Tibial artery (tissue), 4 donors: Measurements from ENCODE around the gene CNTROB.

Source experiments
- DNase-seq, 2 donors: peaks; one replicate each; pipeline ENCODE4 v3.0.0-alpha.2; 2019
- H3K27ac ChIP-seq, 2 donors: fragments of 200-600 bp; sonication (generic) in 1 of 2; 1 replicate in 1 of 2; 2 replicates in 1 of 2; pipeline ENCODE4 v1.5.1; 2018 to 2019; ENCODE audit warnings: mild to moderate bottlenecking in 1 of 2
- H3K27me3 ChIP-seq, 2 donors: fragments of 200-600 bp; sonication (generic) in 1 of 2; one replicate each; pipeline versions ENCODE4 v1.5.1 to v1.6.0; 2016 to 2019
- H3K36me3 ChIP-seq, 3 donors: fragments of 200-600 bp; sonication (generic) in 2 of 3; one replicate each; pipeline ENCODE4 v1.5.1; 2016 to 2019; ENCODE audit warnings: mild to moderate bottlenecking in 2 of 3
- H3K4me1 ChIP-seq, 4 donors: fragments of 200-600 bp; sonication (generic) in 2 of 4; 1 replicate in 3 of 4; 2 replicates in 1 of 4; pipeline ENCODE4 v1.5.1; 2016 to 2019
- H3K4me3 ChIP-seq, 2 donors: fragments of 200-600 bp; sonication (generic) in 1 of 2; 1 replicate in 1 of 2; 2 replicates in 1 of 2; pipeline ENCODE4 v1.5.1; 2018 to 2019; ENCODE audit warnings: mild to moderate bottlenecking in 2 of 2
- H3K9me3 ChIP-seq, 3 donors: fragments of 200-600 bp; sonication (generic) in 1 of 3; one replicate each; pipeline ENCODE4 v1.5.1; 2016 to 2019
- CTCF ChIP-seq, 2 experiments: fragments of 200-600 bp in 1 of 2; fragments of 450-650 bp in 1 of 2; IDR thresholded peaks; one replicate each; pipeline ENCODE4 v1.5.1; 2017 to 2019; ENCODE audit warnings: antibody characterized with exemption in 2 of 2, mild to moderate bottlenecking in 1 of 2, moderate library complexity in 1 of 2
- intact Hi-C: fragments of 100-400 bp; cut with DNase I; formaldehyde crosslinking; loops from one replicate; pipeline ENCODE4 v1.15.0; 2023; ENCODE audit warnings: low total_unique reads

Gene CNTROB

GRCh38 chr17:7916385-7916682, 15.7 kb upstream of the CNTROB start:
- Histone ChIP-seq H3K4me3 (peak overlapping the region; percentile 58 to 59), H3K9me3 (no peaks in the 10 kb centered on the region), H3K36me3 (peaks cover 0 to 11% (median 0%) of the 10 kb centered on the region in 3 donors), H3K27me3 (no peaks in the 10 kb centered on the region), H3K27ac (peak overlapping the region; percentile 85 to 93), H3K4me1 (peaks cover 0 to 22% (median 14%) of the 10 kb centered on the region in 4 donors)
- no peak for TF ChIP-seq CTCF (IDR thresholded peaks at IDR 0.05)
- no peak for DNase-seq
- intact Hi-C loops, result no loop called here

GRCh38 chr17:7916808-7917207, 15.2 kb upstream of the CNTROB start:
- H3K36me3 ChIP-seq, result peaks cover 0 to 6% (median 0%) of the 10 kb centered on the region in 3 donors
- no peak for TF ChIP-seq CTCF (IDR thresholded peaks at IDR 0.05)
- peak overlapping the region; percentile 85 to 93 for H3K27ac ChIP-seq
- peaks cover 0 to 22% (median 14%) of the 10 kb centered on the region in 4 donors for H3K4me1 ChIP-seq
- H3K27me3 ChIP-seq, result no peaks in the 10 kb centered on the region
- peak overlapping the region in 1 of 2 donors; percentile 59 for H3K4me3 ChIP-seq
- no peaks in the 10 kb centered on the region for H3K9me3 ChIP-seq
- no peak for DNase-seq
- intact Hi-C loops, result no loop called here

DNA sequence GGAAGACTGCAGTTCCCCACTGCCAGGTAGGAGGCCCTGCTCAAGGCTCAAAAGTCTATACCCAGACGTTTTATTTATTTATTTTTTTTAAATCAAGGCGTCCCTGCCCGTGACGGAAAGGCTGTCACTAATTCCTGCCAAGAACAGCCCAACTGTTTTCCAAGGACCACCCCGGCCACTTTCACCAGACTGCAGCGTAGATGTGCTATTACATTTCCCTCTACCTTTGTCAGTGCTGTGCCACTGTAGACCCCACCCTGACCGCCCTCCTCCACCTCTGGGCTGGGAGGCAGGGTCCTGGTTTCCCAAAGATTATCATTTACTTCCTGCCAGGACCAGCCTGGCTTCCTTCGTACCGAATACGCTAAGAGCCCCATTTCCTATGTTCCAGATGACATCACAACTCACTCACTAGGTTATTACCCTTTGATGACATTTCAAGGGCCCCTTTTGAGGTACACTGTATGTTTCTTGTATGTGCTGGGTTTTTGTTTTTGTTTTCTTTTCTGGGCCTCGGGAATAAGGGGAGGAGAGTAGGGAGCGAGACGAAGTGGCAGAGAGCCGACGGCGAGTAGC, 9.6 kb upstream of the CNTROB start:
- intact Hi-C loops, result no loop called here
- no peaks in the 10 kb centered on the region for H3K9me3 ChIP-seq
- no peak for TF ChIP-seq CTCF (IDR thresholded peaks at IDR 0.05)
- no peak for DNase-seq
- H3K27ac ChIP-seq, result peak overlapping the region; percentile 29 to 58
- H3K27me3 ChIP-seq, result no peaks in the 10 kb centered on the region
- peak overlapping the region; percentile 47 to 52 for H3K4me3 ChIP-seq
- H3K36me3 ChIP-seq, result no peaks in the 10 kb centered on the region
- H3K4me1 ChIP-seq, result peaks cover 0 to 11% (median 8%) of the 10 kb centered on the region in 4 donors

GRCh38 chr17:7922845-7923628, 9.0 kb upstream of the CNTROB start:
- no peak for TF ChIP-seq CTCF (IDR thresholded peaks at IDR 0.05)
- Histone ChIP-seq H3K27ac (peak overlapping the region; percentile 29 to 58), H3K36me3 (no peaks in the 10 kb centered on the region), H3K4me1 (peaks cover 0 to 11% (median 8%) of the 10 kb centered on the region in 4 donors), H3K27me3 (no peaks in the 10 kb centered on the region), H3K4me3 (peak overlapping the region; percentile 47 to 52), H3K9me3 (no peaks in the 10 kb centered on the region)
- intact Hi-C loops, result no loop called here
- peak; percentile 85 to 92 for DNase-seq

DNA sequence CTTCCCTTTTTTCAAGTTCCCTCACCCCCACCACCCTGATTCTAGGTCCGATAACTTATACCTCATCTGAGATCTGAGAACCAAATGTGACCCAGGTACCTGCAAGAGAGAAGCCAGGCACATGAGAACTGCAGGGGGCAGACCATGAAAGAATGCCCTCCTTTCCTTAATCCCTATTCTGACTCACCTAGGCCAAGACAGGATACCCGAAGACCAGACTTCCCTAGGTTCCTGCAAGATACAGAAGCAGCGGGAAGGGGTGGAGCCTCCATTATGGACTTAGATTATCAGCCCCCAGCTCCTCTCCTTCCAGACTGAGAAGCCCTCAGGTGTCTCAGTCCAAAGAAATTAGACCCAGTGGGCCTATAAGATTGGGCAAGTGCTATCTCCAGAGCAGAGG, 4.4 kb upstream of the CNTROB start:
- no peak for TF ChIP-seq CTCF (IDR thresholded peaks at IDR 0.05)

More for the DNA sequence above, 4.4 kb upstream of the CNTROB start:
- intact Hi-C loops, result no loop called here
- Histone ChIP-seq H3K4me1 (peaks cover 0 to 31% (median 15%) of the 10 kb centered on the region in 4 donors), H3K27ac (no peak overlapping the region), H3K4me3 (no peak overlapping the region), H3K9me3 (no peaks in the 10 kb centered on the region), H3K36me3 (peaks cover 0 to 4% (median 0%) of the 10 kb centered on the region in 3 donors), H3K27me3 (peaks cover 0 to 10% of the 10 kb centered on the region in 2 donors)
- DNase-seq, result no peak
